ENCODE measurements around the gene SLC29A1.

GRCh38 chr6:44228031-44228430, 4.6 kb downstream of the SLC29A1 start:
- TF ChIP-seq CTCF (IDR thresholded peaks at IDR 0.05) (no peak), EP300 (IDR thresholded peaks at IDR 0.05) (no peak), POLR2AphosphoS5 (IDR thresholded peaks at IDR 0.05) (no peak), POLR2A (IDR thresholded peaks at IDR 0.05) (no peak)
